DMS153 treated with DMSO at 0.1 percent for 48 hours (cell line): Measurements from ENCODE around the gene CCDC171.
"Not testable (repeated sequence)": the region's sequence is repeated elsewhere in the genome, so short reads cannot be mapped to it uniquely, and the experiment has no call there.

Experiments used
- DNase-seq: peaks from one replicate; lab custom pipeline; 2025; ENCODE audit not compliant: unreplicated experiment; lab: John Stamatoyannopoulos, UW

CCDC171 gene

DNA sequence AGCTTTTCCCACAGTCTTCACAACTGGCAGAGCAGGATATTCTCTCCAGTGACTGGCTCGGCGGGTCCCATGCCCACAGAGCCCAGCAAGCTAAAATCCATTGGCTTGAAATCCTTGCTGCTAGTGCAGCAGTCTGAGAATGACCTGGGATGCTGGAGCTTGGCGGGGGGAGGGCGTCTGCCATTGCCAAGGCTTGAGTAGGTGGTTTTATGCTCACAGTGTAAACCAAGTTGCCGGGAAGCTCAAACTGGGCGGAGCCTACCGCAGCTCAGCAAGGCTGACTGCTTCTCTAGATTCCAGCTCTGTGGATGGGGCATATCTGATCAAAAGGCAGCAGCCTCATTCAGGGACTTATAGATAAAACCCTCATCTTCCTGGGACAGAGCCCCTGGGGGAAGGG, 194.1 kb downstream of the CCDC171 start:
- DNase-seq: no peak

DNA sequence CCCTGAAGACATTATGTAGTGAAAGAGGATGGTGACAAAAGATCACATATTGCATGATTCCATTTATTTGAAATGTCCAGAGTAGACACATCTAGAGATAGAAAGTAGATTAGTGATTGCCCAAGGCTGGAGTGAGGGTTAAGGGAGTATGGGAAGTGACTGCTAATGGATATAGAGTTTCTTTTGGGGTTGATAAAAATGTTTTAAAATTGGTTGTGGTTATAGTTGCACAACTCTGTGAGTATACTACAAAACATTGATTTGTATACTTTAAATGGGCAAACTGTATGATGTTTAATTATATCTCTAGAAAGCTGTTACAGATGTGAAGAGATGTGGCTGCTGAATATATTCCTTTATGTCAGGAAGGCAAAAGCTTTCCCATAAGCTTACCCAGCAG, 202.8 kb downstream of the CCDC171 start:
- DNase-seq: no peak

DNA sequence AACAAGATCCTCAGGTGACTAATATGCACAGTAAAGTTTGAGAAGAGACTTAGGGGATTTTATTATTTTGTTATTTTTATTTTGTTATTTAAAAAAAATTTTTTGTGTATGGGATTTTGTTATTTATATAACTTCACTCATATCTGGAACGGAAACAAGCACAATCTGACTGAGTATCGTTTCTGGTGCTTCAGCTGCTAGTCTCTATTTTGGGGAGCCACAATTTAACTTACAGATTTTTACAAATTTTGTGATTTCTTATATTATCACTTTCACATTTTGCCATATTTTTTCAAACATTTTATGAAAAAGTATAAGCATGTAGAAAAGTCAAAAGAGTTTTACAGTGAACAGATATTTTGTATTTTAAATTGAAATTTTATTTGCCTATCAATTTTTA, 208.7 kb downstream of the CCDC171 start:
- no peak for DNase-seq

DNA sequence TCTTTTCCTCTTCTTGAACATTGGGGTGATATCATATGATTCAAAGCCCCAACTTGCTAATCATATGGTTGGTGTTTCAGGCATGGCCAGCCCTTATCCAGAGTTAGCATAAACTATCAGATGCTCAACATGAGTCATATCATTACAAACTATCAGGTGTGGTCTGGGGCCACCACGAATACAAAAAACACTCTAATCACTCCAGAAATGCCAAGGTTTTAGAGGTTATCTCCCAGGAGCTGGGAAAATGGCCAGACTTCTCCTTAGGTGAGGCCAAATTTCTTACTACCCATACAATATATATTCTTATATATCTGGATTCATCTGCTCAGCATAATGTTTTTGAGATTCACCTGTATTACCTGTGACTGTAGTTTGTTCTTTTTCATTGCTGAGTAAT, 210.5 kb downstream of the CCDC171 start:
- DNase-seq: no peak

DNA sequence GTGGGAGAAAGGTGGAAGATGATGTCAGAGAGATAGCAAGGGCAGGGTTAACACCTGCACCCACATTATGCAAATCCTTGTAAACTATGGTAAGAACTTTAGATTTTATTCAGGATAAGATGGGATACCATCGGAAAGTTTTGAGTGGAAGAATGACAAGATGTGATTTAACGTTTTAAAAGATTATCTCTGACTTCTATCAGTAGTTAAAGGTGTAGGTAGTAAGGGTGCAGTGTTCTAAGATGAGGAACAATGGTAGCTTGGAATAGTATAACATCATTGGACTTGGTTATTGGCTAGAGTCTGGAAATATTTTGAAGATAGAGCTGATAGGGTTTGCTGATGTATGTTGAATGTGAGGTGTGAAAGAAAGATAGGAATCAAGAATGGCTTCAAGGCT, 211.3 kb downstream of the CCDC171 start:
- no peak for DNase-seq

DNA sequence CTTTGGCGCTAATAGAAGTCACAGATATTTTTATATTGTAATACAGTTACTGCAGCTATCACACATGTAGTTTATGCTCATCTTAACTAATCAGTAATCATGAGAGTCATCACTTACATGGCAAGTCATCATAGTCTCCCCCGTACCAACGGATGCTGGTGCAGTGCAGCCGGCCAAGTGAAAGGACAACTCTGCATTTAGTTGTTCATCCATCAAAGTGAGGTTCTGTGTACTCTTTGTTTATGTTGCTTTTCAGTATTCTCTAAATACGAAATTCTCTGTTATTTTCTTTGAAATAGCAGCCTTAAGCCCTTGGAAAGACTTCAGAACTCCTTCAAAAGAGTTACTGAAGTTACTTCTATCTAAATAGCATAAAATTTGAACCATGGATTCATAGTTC, 216.7 kb downstream of the CCDC171 start:
- DNase-seq: no peak

DNA sequence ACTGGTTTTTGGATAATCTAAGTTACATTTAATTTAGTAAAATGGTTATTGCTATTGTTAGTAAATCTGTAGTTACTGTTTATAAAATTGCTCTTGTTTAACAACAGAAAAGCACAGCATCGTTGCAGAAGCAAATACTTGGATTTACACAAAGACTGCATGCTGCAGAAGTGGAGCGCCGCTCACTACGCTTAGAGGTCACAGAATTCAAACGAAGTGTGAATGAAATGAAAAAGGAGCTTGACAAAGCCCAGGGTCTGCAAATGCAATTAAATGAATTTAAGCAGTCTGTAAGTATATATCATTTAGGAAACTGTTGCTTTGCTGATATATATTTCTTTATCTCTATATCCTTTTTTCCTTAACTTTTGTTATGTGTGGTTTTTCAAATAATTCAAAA, 226.0 kb downstream of the CCDC171 start:
- no peak for DNase-seq

DNA sequence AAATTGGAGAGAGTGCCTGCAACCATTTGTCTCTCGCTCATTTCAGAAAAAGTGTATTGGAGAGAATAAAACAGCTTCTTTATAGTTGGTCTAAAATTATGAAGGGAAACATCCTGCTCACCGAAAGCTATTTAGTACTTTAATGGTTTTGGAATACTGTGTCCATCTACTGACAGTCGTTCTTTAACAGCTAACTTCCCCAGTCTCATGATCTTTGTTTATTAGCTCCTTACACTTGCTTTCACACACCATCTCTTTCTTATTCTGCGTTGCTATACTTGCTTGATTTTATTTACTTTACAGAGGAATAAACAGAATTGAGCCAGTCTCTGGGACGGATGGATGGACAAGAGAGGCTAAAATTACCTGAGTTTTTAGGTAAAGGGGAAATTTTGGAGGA, 229.3 kb downstream of the CCDC171 start:
- DNase-seq: no peak

DNA sequence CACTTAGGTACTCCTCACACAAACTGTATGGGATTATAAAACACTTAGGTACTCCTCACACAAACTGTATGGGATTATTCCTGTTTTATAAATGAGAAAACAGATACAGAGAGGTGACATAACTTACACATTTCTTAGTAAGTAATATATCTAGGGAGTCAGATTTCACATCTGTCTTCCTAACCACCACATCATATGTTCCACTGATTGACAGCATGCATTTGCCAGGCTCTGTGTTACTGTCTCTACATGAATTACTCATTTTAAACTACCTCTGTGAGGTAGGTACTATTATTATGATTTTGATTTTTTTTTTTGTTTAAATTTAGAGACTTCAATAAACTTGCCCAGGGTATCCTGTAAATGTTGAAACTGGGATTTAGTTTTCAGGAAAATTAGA, 232.7 kb downstream of the CCDC171 start:
- DNase-seq: no peak

DNA sequence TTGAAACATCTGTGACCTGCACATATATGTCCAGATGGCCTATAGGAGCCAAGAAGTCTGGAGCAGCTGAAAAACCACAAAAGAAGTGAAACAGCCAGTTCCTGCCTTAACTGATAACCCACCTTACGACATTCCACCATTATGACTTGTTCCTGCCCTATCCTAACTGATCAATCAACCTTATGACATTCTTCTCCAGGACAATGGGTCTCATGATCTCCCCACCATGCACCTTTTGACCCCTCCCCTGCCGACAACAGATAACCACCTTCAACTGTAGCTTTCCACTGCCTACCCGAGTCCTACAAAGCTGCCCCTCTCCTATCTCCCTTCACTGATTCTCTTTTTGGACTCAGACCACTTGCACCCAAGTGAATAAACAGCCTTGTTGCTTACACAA, 233.8 kb downstream of the CCDC171 start:
- no peak for DNase-seq

DNA sequence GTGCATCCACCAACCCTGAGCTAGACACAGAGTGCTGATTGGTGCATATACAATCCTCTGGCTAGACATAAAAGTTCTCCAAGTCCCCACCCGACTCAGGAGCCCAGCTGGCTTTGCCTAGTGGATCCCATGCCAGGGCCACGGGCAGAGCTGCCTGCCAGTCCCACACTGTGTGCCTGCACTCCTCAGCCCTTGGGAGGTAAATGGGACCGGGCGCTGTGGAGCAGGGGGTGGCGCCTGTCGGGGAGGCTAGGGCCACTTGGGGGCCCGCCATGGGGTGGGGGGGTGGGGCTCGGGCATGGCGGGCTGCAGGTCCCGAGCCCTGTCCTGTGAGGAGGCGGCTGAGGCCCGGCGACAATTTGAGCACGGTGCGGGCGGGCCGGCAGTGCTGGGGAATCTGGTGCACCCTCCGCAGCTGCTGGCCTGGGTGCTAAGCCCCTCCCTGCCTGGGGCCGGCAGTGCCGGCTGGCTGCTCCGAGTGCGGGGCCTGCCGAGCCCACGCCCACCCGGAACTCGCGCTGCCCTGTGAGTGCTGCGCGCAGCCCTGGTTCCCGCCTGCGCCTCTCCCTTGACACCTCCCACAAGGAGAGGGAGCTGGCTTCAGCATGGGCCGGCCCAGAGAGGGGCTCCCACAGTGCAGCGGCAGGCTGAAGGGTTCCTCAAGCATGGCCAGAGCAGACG, 257.5 kb downstream of the CCDC171 start:
- not testable (repeated sequence) for DNase-seq

DNA sequence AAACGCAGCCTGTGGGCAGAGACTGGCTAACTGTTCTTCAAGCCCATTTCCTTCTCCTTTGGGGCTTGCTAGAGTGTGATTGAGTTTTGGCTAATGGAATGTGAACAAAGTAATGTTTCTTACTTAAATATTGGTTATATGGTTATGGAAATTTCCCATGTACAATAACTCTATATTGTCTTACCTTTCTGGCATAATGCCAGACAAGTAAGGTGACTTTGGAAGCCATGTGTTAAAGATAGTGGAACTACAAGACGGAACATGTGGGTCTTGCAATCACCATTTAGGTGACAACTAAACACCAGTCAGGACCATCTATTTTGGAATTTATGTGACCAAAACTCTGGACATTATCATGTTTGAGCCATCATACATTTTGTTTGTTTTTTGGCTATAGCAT, 260.2 kb downstream of the CCDC171 start:
- DNase-seq: no peak

DNA sequence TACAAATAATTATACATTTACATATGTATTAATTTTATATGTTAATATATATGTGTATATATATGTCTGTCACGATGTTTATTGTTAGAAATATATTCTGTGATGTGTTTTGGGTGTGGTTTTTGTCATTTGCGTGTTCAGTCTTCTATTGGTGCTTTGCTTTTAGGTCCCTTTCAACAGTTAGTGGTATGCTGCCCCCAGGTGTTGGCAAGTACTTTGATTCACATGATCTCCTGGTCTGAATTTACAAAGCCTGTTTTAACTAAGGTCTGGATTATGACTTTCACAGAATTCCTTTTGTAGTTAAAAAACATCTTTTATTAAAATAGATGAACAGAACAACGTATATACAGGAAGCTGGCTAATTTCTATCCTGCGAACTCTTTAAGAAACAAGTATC, 271.5 kb downstream of the CCDC171 start:
- no peak for DNase-seq

DNA sequence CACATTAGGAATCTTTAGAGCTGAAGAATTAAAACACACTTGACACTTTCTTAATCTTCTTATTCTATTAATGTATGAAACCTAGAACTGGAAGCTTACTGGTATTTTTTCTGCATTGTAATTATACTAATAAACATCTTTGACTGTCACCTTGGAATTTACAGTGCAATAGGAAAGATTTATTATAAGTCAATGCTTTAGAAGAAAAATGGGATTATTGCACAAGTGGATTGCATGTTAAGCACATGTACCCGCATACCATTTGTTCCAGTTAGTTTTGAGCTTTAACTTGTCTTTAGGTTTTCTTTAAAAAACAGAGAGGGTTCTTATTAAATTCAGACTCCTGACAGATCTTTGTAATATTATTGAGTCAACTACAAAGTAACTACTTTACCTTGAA, 278.5 kb downstream of the CCDC171 start:
- no peak for DNase-seq

DNA sequence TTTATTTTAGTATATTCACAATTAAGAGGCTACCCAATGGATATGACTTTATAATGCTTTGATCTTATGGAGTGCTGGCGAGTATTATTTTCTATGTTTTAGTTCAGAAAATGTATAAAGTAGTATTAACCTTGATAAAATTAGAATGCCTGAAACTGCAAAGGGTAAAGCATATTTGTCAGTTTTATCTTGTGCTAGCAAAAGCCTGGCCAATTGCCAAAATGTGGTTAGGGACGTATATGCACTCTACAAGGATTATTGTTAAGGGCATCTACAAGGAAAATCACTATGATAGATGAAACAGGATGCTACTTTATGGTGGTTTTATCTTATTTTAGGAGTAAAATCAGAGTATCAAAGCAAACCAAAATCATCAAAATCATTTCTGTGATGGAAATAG, 281.7 kb downstream of the CCDC171 start:
- peak; percentile 11 for DNase-seq

DNA sequence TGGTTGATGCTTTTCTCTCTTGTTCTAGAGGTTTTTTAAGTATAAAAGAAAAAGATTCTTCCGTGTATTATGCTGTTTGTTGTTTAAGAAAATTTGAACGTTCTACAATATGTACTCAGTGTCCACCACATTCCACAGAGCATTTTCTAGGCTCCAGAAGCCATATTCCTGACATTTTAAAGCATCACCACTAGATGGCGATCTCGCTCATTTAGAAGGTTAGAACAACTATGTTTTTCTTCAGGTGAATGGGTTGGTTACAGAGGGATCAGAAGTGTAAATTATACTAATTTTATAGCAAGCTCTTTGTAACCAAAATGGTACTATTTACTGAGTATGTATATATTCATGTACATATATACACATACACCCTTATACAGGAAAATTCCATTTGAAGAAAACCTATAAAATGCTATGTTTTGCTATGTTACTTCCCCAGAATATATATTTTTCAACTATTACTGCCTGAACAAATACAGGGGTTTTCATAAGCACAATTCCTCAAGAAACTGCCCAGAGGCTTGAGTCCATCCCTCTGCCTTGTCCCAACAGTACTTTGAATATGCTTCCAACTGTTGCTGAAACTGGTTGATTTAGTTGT, 284.3 kb downstream of the CCDC171 start:
- peak; percentile 63 for DNase-seq

DNA sequence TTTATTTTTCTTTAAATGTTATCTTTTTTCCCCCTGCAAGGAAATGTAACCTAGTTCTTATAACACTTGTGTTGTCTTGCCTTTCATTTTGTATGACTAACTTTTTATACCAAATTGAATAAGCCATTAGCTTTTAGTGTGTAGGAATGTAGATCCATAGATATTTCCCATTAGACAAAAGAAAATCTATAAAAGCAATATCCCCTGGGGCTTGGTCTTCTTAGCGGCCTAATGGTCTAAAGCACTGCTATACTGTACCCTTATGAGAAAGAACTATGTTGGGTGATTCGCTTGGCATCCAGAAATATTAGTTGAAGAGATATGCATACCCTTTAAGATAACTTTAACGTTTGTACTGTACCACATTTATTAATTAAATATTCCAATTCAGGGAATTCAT, 289.2 kb downstream of the CCDC171 start:
- no peak for DNase-seq

DNA sequence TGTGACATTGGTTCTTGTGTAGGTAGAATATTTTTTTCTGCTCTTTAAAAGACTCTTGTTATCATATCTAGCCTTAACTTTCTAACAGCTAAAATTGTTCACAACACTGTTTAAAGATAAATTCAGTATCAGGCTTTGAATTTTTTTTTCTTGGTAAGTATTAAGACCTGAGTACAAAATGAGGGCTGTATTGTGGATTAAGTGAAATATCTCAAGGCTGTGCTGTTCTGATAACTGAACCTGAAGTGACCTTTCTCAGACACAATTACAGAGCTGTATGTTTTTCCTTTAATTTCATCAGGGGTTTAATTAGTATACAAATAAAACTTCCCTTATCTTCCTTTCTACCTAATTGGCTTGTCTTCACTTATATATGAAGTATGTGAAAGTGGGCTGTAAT, 290.5 kb downstream of the CCDC171 start:
- no peak for DNase-seq

DNA sequence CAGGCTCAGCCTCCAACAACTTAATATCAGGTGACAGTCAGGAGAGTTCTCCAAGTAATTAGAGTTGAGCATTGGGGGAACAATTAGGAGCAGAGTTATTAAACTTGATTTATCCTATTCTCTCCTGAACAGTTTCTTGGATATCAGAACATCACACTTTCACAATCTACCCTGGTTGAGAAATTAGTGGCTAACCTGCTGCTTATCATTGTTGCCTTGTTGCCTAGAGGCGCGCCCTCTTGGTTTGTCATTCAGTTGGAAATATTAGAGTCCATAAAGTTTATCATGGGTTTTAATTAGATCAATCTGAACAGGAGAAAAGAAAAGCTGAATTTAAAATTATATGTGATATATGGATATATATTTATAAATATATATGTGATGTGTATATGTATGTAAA, 291.1 kb downstream of the CCDC171 start:
- DNase-seq: no peak

DNA sequence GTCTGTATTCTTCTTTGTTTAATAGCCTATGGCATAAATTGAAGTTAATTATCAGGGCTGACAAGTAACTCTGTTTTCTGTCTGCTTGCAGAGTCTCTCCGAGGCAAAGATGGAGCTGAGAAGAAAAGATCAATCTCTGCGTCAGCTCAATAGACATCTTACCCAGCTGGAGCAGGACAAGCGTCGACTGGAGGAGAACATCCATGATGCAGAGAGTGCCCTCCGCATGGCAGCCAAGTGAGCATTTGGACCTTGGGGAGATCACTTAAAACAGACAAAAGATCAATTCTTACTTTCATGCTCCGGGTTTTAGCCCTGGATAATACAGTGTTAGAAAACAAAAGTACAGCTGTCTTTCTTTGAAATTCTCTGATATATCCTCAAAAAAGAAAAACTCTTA, 293.8 kb downstream of the CCDC171 start:
- DNase-seq: no peak

DNA sequence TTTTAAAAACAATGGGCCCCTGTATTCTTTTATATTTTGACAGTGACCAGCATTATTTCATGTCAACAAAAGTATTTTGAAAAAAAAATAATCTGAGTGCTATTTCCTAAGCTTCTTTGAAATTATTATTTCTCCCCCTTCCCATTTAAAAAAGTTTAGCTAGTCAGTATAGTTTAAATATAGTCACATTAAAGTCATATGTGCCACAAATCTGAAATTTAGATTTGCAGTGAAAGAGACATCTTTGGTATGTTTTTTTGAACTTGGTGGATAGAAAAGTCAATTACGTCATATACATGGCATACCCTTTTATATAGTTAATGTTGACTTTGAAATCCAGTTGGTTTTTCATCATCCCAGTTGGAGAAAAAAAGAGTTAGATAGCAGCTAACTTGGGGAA, 297.0 kb downstream of the CCDC171 start:
- no peak for DNase-seq

DNA sequence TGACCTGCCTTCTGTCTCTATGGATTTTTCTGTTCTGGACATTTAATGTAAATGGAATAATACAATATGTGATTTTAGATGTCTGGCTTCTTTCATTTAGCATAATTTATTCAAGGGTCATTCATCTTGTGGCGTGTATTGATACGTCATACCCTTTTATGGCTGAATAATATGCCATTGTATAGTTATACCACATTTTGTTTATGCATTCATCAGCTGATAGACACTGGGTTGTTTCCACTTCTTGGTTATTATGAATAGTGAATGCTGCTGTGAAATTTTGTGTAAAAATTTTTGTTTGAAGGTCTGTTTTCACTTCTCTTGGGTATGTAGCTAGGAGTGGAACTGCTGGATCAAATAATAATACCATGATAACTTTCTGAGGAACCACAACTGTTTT, 298.9 kb downstream of the CCDC171 start:
- no peak for DNase-seq

DNA sequence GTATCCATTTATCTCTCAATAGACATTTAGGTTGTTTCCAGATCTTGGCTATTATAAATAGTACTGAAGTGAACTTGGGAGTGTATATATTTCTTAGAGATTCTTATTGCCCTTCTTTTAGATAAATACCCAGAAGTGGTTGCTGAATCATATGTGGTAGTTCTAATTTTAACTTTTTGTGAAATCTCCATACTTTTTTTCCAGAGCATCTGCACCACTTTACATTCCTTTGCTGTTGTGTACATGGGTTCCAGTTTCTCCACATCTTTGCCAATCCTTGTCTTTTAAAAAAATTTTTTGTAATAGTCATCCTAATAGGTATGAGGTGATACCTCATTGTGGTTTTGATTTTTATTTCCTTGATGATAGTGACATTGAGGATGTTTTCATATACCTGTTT, 303.7 kb downstream of the CCDC171 start:
- no peak for DNase-seq
